ENCODE data around the gene GNA12.

Gene GNA12

DNA sequence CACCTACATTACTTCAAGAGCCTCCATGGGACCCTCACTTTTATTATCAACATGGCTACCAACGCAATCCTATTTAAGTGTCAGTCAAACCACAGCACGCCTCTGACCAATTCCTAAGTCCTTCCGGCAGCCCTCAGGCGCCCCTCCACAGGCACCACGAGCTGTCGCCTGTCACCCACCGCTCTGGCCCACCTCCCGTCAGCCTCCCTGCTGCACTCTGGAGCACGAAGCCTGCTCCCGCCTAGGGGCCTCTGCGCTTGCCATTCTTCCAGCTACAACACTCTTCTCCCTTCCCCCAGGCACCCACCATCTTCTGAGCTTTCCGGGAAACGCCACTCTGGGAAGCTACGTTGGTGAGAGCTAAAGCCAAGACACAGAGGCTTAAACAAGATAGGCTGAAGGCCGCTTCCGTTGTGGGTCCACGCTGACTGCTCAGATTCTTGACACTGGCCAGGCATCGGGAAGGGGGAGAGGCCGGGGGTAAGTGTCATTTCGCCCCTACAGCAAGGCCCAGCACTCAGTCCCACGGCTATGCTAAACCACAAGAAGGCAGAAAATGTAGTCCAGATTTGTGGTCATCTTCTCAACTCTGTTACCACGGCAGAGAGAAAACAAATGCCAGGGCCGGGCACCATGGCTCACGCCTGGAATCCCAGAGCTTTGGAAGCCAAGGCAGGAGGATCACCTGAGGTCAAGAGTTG lies 56.7 kb downstream of the GNA12 start:
- ChIA-PET POLR2A (no interaction called here), CTCF (interaction anchor here (1.3 to 2.2 kb wide), 5 partner anchors 10 to 116 kb away, joined by 4 to 8 read pairs (median 6); no protein-coding TSS in a partner anchor)
- TF ChIP-seq, protein P1, sequence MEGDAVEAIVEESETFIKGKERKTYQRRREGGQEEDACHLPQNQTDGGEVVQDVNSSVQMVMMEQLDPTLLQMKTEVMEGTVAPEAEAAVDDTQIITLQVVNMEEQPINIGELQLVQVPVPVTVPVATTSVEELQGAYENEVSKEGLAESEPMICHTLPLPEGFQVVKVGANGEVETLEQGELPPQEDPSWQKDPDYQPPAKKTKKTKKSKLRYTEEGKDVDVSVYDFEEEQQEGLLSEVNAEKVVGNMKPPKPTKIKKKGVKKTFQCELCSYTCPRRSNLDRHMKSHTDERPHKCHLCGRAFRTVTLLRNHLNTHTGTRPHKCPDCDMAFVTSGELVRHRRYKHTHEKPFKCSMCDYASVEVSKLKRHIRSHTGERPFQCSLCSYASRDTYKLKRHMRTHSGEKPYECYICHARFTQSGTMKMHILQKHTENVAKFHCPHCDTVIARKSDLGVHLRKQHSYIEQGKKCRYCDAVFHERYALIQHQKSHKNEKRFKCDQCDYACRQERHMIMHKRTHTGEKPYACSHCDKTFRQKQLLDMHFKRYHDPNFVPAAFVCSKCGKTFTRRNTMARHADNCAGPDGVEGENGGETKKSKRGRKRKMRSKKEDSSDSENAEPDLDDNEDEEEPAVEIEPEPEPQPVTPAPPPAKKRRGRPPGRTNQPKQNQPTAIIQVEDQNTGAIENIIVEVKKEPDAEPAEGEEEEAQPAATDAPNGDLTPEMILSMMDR (IDR thresholded peaks at IDR 0.05; ENCODE audit: control extremely low read depth, extremely low read depth, low read depth, missing control alignments): no peak
- no peak for DNase-seq (ENCODE audit: extremely low spot score)

DNA sequence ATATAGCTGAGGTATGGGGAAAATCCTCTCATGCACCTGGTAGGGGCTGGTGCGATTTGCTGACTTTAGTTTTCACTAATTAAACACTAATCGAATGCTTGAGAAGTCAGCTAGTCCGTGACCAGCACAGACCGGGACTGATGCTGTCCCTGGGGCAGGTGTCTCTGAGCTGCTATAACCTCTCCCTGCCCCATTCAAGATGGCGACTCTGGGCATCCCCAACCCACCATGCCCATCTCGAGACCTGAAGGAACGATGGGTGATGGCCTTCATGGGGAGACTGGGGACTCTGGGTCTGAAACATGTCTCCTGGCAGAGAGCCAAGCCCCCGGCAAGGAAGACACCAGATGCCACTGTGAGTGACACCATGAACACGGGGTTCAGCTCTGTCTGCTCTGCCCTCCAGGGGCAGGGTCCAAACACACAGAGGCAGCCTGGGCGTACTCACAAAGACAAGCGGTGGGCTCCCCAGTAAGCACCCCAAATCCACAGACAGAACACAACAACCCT lies 57.4 kb downstream of the GNA12 start:
- ChIA-PET CTCF (interaction anchor here (1.3 to 2.3 kb wide), 5 partner anchors 8 to 115 kb away, joined by 4 to 8 read pairs (median 6); no protein-coding TSS in a partner anchor), POLR2A (no interaction called here)
- TF ChIP-seq, protein P1 (IDR thresholded peaks at IDR 0.05; ENCODE audit: control extremely low read depth, extremely low read depth, low read depth, missing control alignments): no peak
- DNase-seq (ENCODE audit: extremely low spot score): no peak

DNA sequence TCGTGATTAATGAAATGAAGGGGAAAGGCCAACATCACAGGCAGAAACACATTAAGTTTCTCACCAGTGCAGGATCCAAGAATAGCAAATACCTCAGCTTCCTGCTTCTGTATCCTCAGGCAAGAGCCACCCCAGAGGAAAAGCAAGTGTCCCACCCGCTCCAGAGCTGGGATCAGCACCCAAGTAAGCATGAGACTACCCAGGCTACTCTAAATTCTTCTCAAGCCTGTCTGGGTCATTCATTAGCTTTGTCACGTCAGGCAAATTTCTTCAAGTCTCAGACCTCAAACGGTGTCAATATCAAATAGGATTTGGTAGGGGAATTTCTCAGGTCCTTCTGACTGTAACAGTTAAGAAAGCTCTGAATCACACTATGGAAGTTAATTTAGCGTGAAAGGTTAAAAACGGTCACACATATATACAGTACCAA lies 59.0 kb downstream of the GNA12 start:
- DNase-seq (ENCODE audit: extremely low spot score): peak; percentile 61
- CTCF ChIA-PET: interaction anchor here (0.6 to 2.3 kb wide), 5 partner anchors 10 to 114 kb away, joined by 3 to 8 read pairs (median 3); no protein-coding TSS in a partner anchor
- TF ChIP-seq, protein P1 (IDR thresholded peaks at IDR 0.05; ENCODE audit: control extremely low read depth, extremely low read depth, low read depth, missing control alignments): no peak
- POLR2A ChIA-PET: no interaction called here

DNA sequence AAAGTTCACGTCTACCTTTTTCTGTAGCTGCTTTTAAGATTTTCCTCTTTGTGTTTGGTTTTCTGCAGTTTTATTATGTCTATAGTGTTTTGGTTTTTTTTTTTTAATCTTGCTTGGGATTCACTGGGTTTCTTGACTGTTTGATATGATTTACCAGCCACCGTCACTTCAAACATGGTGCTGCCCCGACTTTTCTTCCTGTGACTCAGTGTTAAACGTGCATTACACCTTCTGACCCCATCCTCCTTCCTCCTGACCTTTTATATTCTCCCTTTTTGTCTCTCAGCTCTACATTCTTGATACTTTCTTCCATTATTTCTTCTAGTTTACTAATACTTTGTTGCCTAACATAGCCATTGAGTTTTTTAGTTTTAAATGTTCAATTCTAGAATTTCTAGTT lies 61.5 kb downstream of the GNA12 start:
- TF ChIP-seq, protein P1 (IDR thresholded peaks at IDR 0.05; ENCODE audit: control extremely low read depth, extremely low read depth, low read depth, missing control alignments): no peak
- ChIA-PET POLR2A (no interaction called here), CTCF (interaction anchor here (0.7 to 1.8 kb wide), 3 partner anchors 9 to 42 kb away, joined by 3 to 5 read pairs (median 4); no protein-coding TSS in a partner anchor)
- no peak for DNase-seq (ENCODE audit: extremely low spot score)

DNA sequence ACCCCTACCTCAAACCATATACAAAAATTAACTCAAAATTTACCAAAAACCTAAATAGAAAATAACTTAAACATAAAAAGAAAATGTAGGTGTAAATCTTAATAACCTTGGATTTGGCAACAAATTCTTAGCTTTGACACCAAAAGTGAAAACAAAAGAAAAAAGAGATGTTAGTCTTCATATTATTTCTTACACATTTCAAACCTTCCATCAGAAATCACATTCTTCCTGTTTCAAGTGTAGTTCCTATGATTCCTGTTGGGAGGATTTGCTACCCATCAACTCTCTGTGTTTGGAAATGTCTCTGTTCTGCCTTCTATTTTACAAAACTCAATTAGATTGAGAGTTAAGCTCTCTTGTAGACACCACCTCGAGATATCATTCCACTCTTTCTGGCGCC lies 62.0 kb downstream of the GNA12 start:
- CTCF ChIA-PET: interaction anchor here (0.7 to 1.8 kb wide), 5 partner anchors 8 to 43 kb away, joined by 3 to 5 read pairs (median 4); no protein-coding TSS in a partner anchor
- POLR2A ChIA-PET: no interaction called here

DNA sequence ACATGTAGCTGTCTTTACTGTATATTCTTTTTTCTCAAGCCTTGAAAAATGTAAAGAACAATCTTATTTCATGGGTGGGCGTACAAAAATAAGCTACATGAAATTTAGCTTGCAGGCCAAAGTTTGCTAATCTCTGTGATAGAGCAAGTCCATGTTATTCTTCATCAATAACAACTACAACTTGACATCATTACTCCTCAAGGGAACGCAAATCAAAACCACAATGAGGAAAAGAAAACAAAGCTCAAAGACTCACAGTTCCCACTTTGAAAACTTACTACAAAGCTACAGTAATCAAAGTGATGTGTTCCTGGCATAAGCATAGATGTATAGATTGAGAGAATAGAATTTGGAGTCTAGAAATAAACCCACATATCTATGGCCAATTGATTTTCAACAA lies 62.5 kb downstream of the GNA12 start:
- CTCF ChIA-PET: interaction anchor here (1.0 to 1.8 kb wide), 3 partner anchors 8 to 20 kb away, joined by 3 to 5 read pairs (median 4); no protein-coding TSS in a partner anchor
- TF ChIP-seq, protein P1 (IDR thresholded peaks at IDR 0.05; ENCODE audit: control extremely low read depth, extremely low read depth, low read depth, missing control alignments): no peak
- POLR2A ChIA-PET: no interaction called here
- DNase-seq (ENCODE audit: extremely low spot score): no peak

More for the DNA sequence above, 62.0 kb downstream of the GNA12 start:
- no peak for DNase-seq (ENCODE audit: extremely low spot score)
- TF ChIP-seq, protein P1 (IDR thresholded peaks at IDR 0.05; ENCODE audit: control extremely low read depth, extremely low read depth, low read depth, missing control alignments): no peak

Data from GM10248 (cell line).